HCT116 (cell line): ENCODE results near the gene QRICH2. TPM values are rescaled to one million over a fixed set of nuclear protein-coding genes. Genes with fewer than 3 reads are reported as not detected.

ENCODE experiments used
- ATAC-seq: fragments of 200-7000 bp; cut with Tn5 transposase; 2 replicates; pipeline ENCODE4 v1.9.1; 2020; ENCODE audit warnings: mild to moderate bottlenecking, moderate library complexity
- BruUV-seq: library from RNA; stranded (reverse); fragments of 400-500 nt; replicated peaks from 2 replicates; lab custom pipeline; 2021; lab: Mats Ljungman, UMichigan
- CTCF ChIA-PET: fragments of 300-600 bp; sonication (Branson Sonifier 250); formaldehyde crosslinking; loops from one replicate; lab custom pipeline; 2021; ENCODE audit warnings: antibody characterized with exemption; lab: Charles Lee
- POLR2A ChIA-PET: fragments of 300-600, 350-600 bp; sonication (Branson Sonifier 250); formaldehyde crosslinking; loops from one replicate; lab custom pipeline; 2021; ENCODE audit warnings: antibody characterized with exemption; lab: Charles Lee
- RAD21 ChIA-PET, 2 experiments: fragments of 300-600 bp; sonication (Branson Sonifier 250); formaldehyde crosslinking; loops; one replicate each; lab custom pipeline; 2023; ENCODE audit warnings: low total read pairs in 2 of 2; ENCODE audit not compliant: uncharacterized antibody in 2 of 2, unreplicated experiment in 2 of 2, low non-redundant PET in 1 of 2; lab: Charles Lee
- DNase-seq: peaks from one replicate; pipeline ENCODE4 v3.0.0-alpha.2; 2010; ENCODE audit warnings: low read depth, low spot score
- H2AFZ ChIP-seq: fragments of 200-600 bp; shearing (Covaris generic), sonication (generic); 2 replicates; pipeline ENCODE4 v1.6.1; 2017; ENCODE audit warnings: low read depth, mixed run types, mixed read lengths, antibody characterized with exemption, low read length; ENCODE audit not compliant: poor library complexity, severe bottlenecking
- H3K27ac ChIP-seq: 2 replicates; pipeline ENCODE4 v1.5.1; 2012; ENCODE audit warnings: low read depth, low read length
- H3K27me3 ChIP-seq: fragments of 200-600 bp; sonication (generic); 2 replicates; pipeline ENCODE4 v1.6.1; 2016; ENCODE audit warnings: mixed run types, low read length, mixed read lengths; ENCODE audit not compliant: insufficient read depth
- H3K36me3 ChIP-seq, 2 experiments: fragments of 200-500 bp in 1 of 2; fragments of 200-600 bp in 1 of 2; sonication (Bioruptor generic) in 1 of 2; sonication (generic) in 1 of 2; 2 replicates each; pipeline versions ENCODE4 v1.5.1 to v1.6.1; 2014 to 2016; ENCODE audit warnings: low read length in 2 of 2, inconsistent platforms in 1 of 2, mixed read lengths in 1 of 2, mixed run types in 1 of 2; ENCODE audit not compliant: insufficient read depth in 2 of 2, control insufficient read depth in 1 of 2
- H3K4me1 ChIP-seq, 2 experiments: fragments of 200-600 bp in 1 of 2; sonication (generic) in 1 of 2; 2 replicates each; pipeline versions ENCODE4 v1.5.1 to v1.6.1; 2012 to 2017; ENCODE audit warnings: low read length in 2 of 2, inconsistent platforms in 1 of 2, mild to moderate bottlenecking in 1 of 2, mixed read lengths in 1 of 2, mixed run types in 1 of 2, moderate library complexity in 1 of 2; ENCODE audit not compliant: insufficient read depth in 2 of 2, control insufficient read depth in 1 of 2
- H3K4me2 ChIP-seq: fragments of 200-600 bp; sonication (generic); 2 replicates; pipeline ENCODE4 v1.6.1; 2017; ENCODE audit warnings: mixed run types, low read length, mixed read lengths
- H3K4me3 ChIP-seq, 2 experiments: fragments of 200-600 bp in 1 of 2; sonication (generic) in 1 of 2; replicated peaks in 1 of 2; 2 replicates each; pipeline ENCODE4 v1.5.1; 2011 to 2016; ENCODE audit warnings: low read length in 2 of 2, control low read depth in 1 of 2, low read depth in 1 of 2, mild to moderate bottlenecking in 1 of 2, mixed read lengths in 1 of 2, mixed run types in 1 of 2
- H3K79me2 ChIP-seq: fragments of 200-600 bp; sonication (generic); 2 replicates; pipeline ENCODE4 v1.6.1; 2017; ENCODE audit warnings: mild to moderate bottlenecking, mixed run types, low read length, moderate library complexity, mixed read lengths; ENCODE audit not compliant: insufficient read depth
- H3K9ac ChIP-seq: fragments of 200-600 bp; sonication (generic); 2 replicates; pipeline ENCODE4 v1.6.1; 2016; ENCODE audit warnings: low read length, mixed read lengths
- H3K9me2 ChIP-seq: fragments of 200-600 bp; sonication (generic), shearing (Covaris generic); 2 replicates; pipeline ENCODE4 v1.6.1; 2017; ENCODE audit warnings: mixed run types, mild to moderate bottlenecking, moderate library complexity; ENCODE audit not compliant: insufficient read depth
- H3K9me3 ChIP-seq, 2 experiments: fragments of 200-500 bp in 1 of 2; fragments of 200-600 bp in 1 of 2; sonication (Bioruptor generic) in 1 of 2; sonication (generic) in 1 of 2; 2 replicates each; pipeline ENCODE4 v1.6.1; 2014 to 2017; ENCODE audit warnings: low read length in 2 of 2, mixed read lengths in 2 of 2, inconsistent platforms in 1 of 2, low read depth in 1 of 2, mild to moderate bottlenecking in 1 of 2, mixed run types in 1 of 2, moderate library complexity in 1 of 2; ENCODE audit not compliant: control insufficient read depth in 1 of 2, insufficient read depth in 1 of 2
- H4K20me1 ChIP-seq: fragments of 200-600 bp; sonication (generic), shearing (Covaris generic); 2 replicates; pipeline ENCODE4 v1.6.1; 2017; ENCODE audit warnings: mixed run types, mild to moderate bottlenecking, moderate library complexity; ENCODE audit not compliant: insufficient read depth
- CBX3 ChIP-seq: IDR thresholded peaks from 2 replicates; pipeline ENCODE4 v1.6.1; 2012; ENCODE audit warnings: low read depth
- CEBPB ChIP-seq: IDR thresholded peaks from 2 replicates; pipeline ENCODE4 v1.6.1; 2012; ENCODE audit warnings: low read depth
- EGR1 ChIP-seq: IDR thresholded peaks from 2 replicates; pipeline ENCODE4 v1.6.1; 2012; ENCODE audit warnings: low read depth
- ELF1 ChIP-seq: IDR thresholded peaks from 2 replicates; pipeline ENCODE4 v1.6.1; 2012; ENCODE audit warnings: low read depth, borderline replicate concordance
- EZH2phosphoT487 ChIP-seq: fragments of 200-600 bp; IDR thresholded peaks from 2 replicates; pipeline ENCODE4 v1.6.1; 2018; ENCODE audit warnings: antibody characterized with exemption, borderline replicate concordance
- JUND ChIP-seq: IDR thresholded peaks from 2 replicates; pipeline ENCODE4 v1.6.1; 2012
- POLR2AphosphoS5 ChIP-seq: IDR thresholded peaks from 2 replicates; pipeline ENCODE4 v1.6.1; 2011; ENCODE audit warnings: mild to moderate bottlenecking, low read depth, low read length, moderate library complexity
- RAD21 ChIP-seq: IDR thresholded peaks from 2 replicates; pipeline ENCODE4 v1.6.1; 2012; ENCODE audit warnings: low read depth, mild to moderate bottlenecking
- SRF ChIP-seq: IDR thresholded peaks from 2 replicates; pipeline ENCODE4 v1.6.1; 2012; ENCODE audit warnings: low read depth
- intact Hi-C: fragments of 100-400 bp; cut with micrococcal nuclease; formaldehyde crosslinking; loops from 2 replicates; pipeline ENCODE4 v1.10.0; 2022
- total RNA-seq: library from RNA; stranded (reverse); gene quantifications from one replicate; pipeline ENCODE4 v1.2.1, GENCODE V29; 2021; ENCODE audit not compliant: unreplicated experiment
- TF ChIP-seq, protein P1 (sequence below), 3 experiments: fragments of 200-600 bp in 1 of 3; sonication (generic) in 1 of 3; IDR thresholded peaks in 2 of 3; conservative IDR thresholded peaks in 1 of 3; 2 replicates each; pipeline ENCODE4 v1.5.1; 2012 to 2017; ENCODE audit warnings: low read depth in 2 of 3, low read length in 2 of 3, antibody characterized with exemption in 1 of 3, borderline replicate concordance in 1 of 3, control low read depth in 1 of 3, mild to moderate bottlenecking in 1 of 3, mixed read lengths in 1 of 3, mixed run types in 1 of 3, moderate library complexity in 1 of 3; ENCODE audit not compliant: insufficient read depth in 1 of 3
- TF ChIP-seq, protein P2 (sequence below): IDR thresholded peaks from 2 replicates; pipeline ENCODE4 v1.6.1; 2012
- TF ChIP-seq, protein P3 (sequence below): IDR thresholded peaks from 2 replicates; pipeline ENCODE4 v1.6.1; 2012; ENCODE audit warnings: low read depth

The QRICH2 gene
- total RNA-seq, 1 experiment from 2014 or later, result 4.9 TPM

DNA sequence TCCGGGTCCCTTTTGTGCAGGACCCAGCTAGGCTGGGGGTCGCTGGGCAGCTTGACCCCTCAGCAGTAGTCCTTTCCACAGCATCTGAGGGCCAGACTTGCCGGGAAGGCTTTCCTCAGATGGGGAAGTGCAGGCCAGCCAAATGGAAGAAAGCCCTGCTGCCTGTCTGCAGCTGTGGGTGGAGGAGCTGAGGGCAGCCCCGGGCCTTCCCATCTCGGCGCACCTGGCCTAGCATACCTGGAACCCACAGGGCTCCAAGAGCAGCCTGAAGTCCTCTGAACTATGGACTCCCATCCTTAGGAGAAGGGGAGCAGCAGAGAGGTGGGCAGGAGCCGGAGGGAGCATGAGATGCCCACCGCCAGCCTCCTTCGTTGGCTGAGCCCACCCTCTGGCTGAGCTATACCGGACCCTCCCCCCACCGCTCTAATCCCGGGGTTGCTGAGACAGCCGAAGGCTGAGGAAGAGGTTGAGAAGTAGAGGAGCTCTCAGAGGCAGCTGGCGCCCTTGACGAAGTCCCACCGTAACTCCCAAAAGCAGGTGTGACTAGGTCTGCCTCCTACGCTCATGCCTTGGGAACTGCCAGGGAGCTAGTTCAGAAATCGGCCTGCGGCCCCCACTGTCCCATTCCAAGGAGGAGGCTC lies 29.7 kb downstream of the QRICH2 start:
- POLR2A ChIA-PET, result interaction anchor here (2.2 kb wide), 1 partner anchor 157 kb away, joined by 5 read pairs; no protein-coding TSS in a partner anchor
- H3K79me2 ChIP-seq, result no peaks in the 10 kb centered on the region
- ATAC-seq, result no peak
- no peaks in the 10 kb centered on the region for H3K36me3 ChIP-seq
- no TSS peak for BruUV-seq
- no peak overlapping the region for H3K9ac ChIP-seq
- H3K4me1 ChIP-seq, result peaks cover 0 to 15% of the 10 kb centered on the region in 2 experiments; a peak in 2 of 4 replicates
- no peaks in the 10 kb centered on the region for H4K20me1 ChIP-seq
- CTCF ChIA-PET, result interaction anchor here (1.8 to 5.1 kb wide), 6 partner anchors 11 to 264 kb away, joined by 11 to 132 read pairs (median 20); partner anchors contain the start of genes EXOC7 and UBALD2
- TF ChIP-seq CEBPB (no peak), SRF (no peak), EGR1 (no peak), POLR2AphosphoS5 (no peak), EZH2phosphoT487 (no peak), CBX3 (no peak), ELF1 (no peak), JUND (no peak), RAD21 (no peak)
- TF ChIP-seq, protein P1, sequence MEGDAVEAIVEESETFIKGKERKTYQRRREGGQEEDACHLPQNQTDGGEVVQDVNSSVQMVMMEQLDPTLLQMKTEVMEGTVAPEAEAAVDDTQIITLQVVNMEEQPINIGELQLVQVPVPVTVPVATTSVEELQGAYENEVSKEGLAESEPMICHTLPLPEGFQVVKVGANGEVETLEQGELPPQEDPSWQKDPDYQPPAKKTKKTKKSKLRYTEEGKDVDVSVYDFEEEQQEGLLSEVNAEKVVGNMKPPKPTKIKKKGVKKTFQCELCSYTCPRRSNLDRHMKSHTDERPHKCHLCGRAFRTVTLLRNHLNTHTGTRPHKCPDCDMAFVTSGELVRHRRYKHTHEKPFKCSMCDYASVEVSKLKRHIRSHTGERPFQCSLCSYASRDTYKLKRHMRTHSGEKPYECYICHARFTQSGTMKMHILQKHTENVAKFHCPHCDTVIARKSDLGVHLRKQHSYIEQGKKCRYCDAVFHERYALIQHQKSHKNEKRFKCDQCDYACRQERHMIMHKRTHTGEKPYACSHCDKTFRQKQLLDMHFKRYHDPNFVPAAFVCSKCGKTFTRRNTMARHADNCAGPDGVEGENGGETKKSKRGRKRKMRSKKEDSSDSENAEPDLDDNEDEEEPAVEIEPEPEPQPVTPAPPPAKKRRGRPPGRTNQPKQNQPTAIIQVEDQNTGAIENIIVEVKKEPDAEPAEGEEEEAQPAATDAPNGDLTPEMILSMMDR (IDR thresholded peaks at IDR 0.05 in 2 of 3, conservative IDR thresholded peaks at IDR 0.05 in 1 of 3; ENCODE audit: borderline replicate concordance in 1 of 3, insufficient read depth in 1 of 3, low read depth in 2 of 3, low read length in 2 of 3), result no peak
- TF ChIP-seq, protein P2, sequence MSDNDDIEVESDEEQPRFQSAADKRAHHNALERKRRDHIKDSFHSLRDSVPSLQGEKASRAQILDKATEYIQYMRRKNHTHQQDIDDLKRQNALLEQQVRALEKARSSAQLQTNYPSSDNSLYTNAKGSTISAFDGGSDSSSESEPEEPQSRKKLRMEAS, result no peak
- TF ChIP-seq, protein P3, sequence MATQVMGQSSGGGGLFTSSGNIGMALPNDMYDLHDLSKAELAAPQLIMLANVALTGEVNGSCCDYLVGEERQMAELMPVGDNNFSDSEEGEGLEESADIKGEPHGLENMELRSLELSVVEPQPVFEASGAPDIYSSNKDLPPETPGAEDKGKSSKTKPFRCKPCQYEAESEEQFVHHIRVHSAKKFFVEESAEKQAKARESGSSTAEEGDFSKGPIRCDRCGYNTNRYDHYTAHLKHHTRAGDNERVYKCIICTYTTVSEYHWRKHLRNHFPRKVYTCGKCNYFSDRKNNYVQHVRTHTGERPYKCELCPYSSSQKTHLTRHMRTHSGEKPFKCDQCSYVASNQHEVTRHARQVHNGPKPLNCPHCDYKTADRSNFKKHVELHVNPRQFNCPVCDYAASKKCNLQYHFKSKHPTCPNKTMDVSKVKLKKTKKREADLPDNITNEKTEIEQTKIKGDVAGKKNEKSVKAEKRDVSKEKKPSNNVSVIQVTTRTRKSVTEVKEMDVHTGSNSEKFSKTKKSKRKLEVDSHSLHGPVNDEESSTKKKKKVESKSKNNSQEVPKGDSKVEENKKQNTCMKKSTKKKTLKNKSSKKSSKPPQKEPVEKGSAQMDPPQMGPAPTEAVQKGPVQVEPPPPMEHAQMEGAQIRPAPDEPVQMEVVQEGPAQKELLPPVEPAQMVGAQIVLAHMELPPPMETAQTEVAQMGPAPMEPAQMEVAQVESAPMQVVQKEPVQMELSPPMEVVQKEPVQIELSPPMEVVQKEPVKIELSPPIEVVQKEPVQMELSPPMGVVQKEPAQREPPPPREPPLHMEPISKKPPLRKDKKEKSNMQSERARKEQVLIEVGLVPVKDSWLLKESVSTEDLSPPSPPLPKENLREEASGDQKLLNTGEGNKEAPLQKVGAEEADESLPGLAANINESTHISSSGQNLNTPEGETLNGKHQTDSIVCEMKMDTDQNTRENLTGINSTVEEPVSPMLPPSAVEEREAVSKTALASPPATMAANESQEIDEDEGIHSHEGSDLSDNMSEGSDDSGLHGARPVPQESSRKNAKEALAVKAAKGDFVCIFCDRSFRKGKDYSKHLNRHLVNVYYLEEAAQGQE, result no peak
- no peaks in the 10 kb centered on the region for H3K9me2 ChIP-seq
- no peak for DNase-seq
- H3K9me3 ChIP-seq, result no peaks in the 10 kb centered on the region
- no peak overlapping the region for H3K4me3 ChIP-seq
- no peaks in the 10 kb centered on the region for H3K27me3 ChIP-seq
- H3K4me2 ChIP-seq, result no peak overlapping the region
- intact Hi-C loops, result loop anchor here (2.0 to 5.0 kb wide), 2 partner anchors 251 to 264 kb away; partner anchors contain the start of gene EVPL
- no peak overlapping the region; the same call in 1 of the 2 replicates for H3K27ac ChIP-seq
- RAD21 ChIA-PET, result interaction anchor here in 1 of 2 experiments (1.2 kb wide), 1 partner anchor 264 kb away, joined by 4 read pairs; no protein-coding TSS in a partner anchor
- no peak overlapping the region for H2AFZ ChIP-seq
